COLO668 (cell line): ENCODE results near the gene SLC38A9.
A peak's percentile ranks its signal among the peaks of the same experiment; 100 is the strongest.

Experiments used
- DNase-seq: peaks from one replicate; lab custom pipeline; 2025; ENCODE audit not compliant: unreplicated experiment; lab: John Stamatoyannopoulos, UW

Gene SLC38A9

GRCh38 chr5:55665065-55665464, 47.1 kb downstream of the SLC38A9 start:
- DNase-seq: no peak

GRCh38 chr5:55657443-55657842, 54.7 kb downstream of the SLC38A9 start:
- DNase-seq: no peak

- DNase-seq: no peak
Observed at GRCh38 chr5:55650386-55650785, 61.7 kb downstream of the SLC38A9 start.

- DNase-seq: no peak
Observed at GRCh38 chr5:55649963-55650362, 62.2 kb downstream of the SLC38A9 start.

- DNase-seq: no peak
Observed at GRCh38 chr5:55645304-55645703, 66.8 kb downstream of the SLC38A9 start.

GRCh38 chr5:55638455-55638854, 73.7 kb downstream of the SLC38A9 start:
- DNase-seq: no peak

- DNase-seq: no peak
Observed at GRCh38 chr5:55638051-55638450, 74.1 kb downstream of the SLC38A9 start.

GRCh38 chr5:55636683-55637082, 75.4 kb downstream of the SLC38A9 start:
- no peak for DNase-seq

- peak; percentile 39 for DNase-seq
Observed at GRCh38 chr5:55636177-55636576, 75.9 kb downstream of the SLC38A9 start.

- no peak for DNase-seq
Observed at GRCh38 chr5:55634866-55635265, 77.3 kb downstream of the SLC38A9 start.

- DNase-seq: no peak
Observed at GRCh38 chr5:55634209-55634805, 77.8 kb downstream of the SLC38A9 start.

GRCh38 chr5:55633574-55634208, 78.4 kb downstream of the SLC38A9 start:
- DNase-seq: peak; percentile 31

GRCh38 chr5:55629815-55630214, 82.3 kb downstream of the SLC38A9 start:
- DNase-seq: no peak

- no peak for DNase-seq
Observed at GRCh38 chr5:55626790-55627189, 85.3 kb downstream of the SLC38A9 start.

- no peak for DNase-seq
Observed at GRCh38 chr5:55625913-55626312, 86.2 kb downstream of the SLC38A9 start.

GRCh38 chr5:55625589-55625909, 86.6 kb downstream of the SLC38A9 start:
- no peak for DNase-seq

- no peak for DNase-seq
Observed at GRCh38 chr5:55624841-55625588, 87.1 kb downstream of the SLC38A9 start.

GRCh38 chr5:55623789-55624188, 88.3 kb downstream of the SLC38A9 start:
- no peak for DNase-seq

GRCh38 chr5:55622460-55622859, 89.7 kb downstream of the SLC38A9 start:
- no peak for DNase-seq

- no peak for DNase-seq
Observed at GRCh38 chr5:55621229-55621628, 90.9 kb downstream of the SLC38A9 start.

- DNase-seq: no peak
Observed at GRCh38 chr5:55620766-55621160, 91.4 kb downstream of the SLC38A9 start.

GRCh38 chr5:55620009-55620765, 91.9 kb downstream of the SLC38A9 start:
- DNase-seq: no peak
